K562 (cell line): Measurements from ENCODE around the gene RACK1. TPM values are rescaled to one million over a fixed set of nuclear protein-coding genes. Genes with fewer than 3 reads are reported as not detected.
A peak's percentile ranks its signal among the peaks of the same experiment; 100 is the strongest.

Source experiments
- HBP1 ChIP-seq: fragments of 450-650 bp; formaldehyde crosslinking; IDR thresholded peaks from 2 replicates; pipeline ENCODE4 v1.4.0; 2022; ENCODE audit warnings: missing genetic modification characterization
- HMBOX1 ChIP-seq: sonication (generic); IDR thresholded peaks from 2 replicates; pipeline ENCODE4 v1.6.1; 2016
- ID3 ChIP-seq, 2 experiments: fragments of 250-450 bp in 1 of 2; fragments of 450-650 bp in 1 of 2; sonication (Bioruptor Pico) in 1 of 2; IDR thresholded peaks; 2 replicates each; pipeline versions ENCODE4 v1.6.1 to v1.8.0; 2016 to 2021; ENCODE audit warnings: mild to moderate bottlenecking in 2 of 2, moderate library complexity in 2 of 2, missing compliant biosample characterization in 1 of 2, missing genetic modification characterization in 1 of 2
- NR2C1 ChIP-seq, 2 experiments: fragments of 450-650 bp; IDR thresholded peaks; 2 replicates each; pipeline ENCODE4 v1.6.1; 2017; ENCODE audit warnings: mild to moderate bottlenecking in 2 of 2, antibody characterized with exemption in 1 of 2, inconsistent platforms in 1 of 2, missing compliant biosample characterization in 1 of 2, missing genetic modification characterization in 1 of 2
- PHF21A ChIP-seq: fragments of 450-650 bp; IDR thresholded peaks from 2 replicates; pipeline ENCODE4 v1.6.1; 2017; ENCODE audit warnings: low read depth, borderline replicate concordance
- POLR2AphosphoS5 ChIP-seq: IDR thresholded peaks from 2 replicates; pipeline ENCODE4 v1.6.1; 2011; ENCODE audit warnings: mild to moderate bottlenecking, low read depth, low read length, moderate library complexity; ENCODE audit not compliant: control insufficient read depth, insufficient read depth
- REST ChIP-seq, 2 experiments: fragments of 450-650 bp; formaldehyde crosslinking in 1 of 2; IDR thresholded peaks; 2 replicates each; pipeline versions ENCODE4 v1.4.0 to v1.6.1; 2014 to 2020; ENCODE audit warnings: mild to moderate bottlenecking in 2 of 2, borderline replicate concordance in 1 of 2, low read depth in 1 of 2
- SIRT6 ChIP-seq: IDR thresholded peaks from one replicate; pipeline ENCODE4 v1.6.1; 2012; ENCODE audit warnings: low read depth, mild to moderate bottlenecking, control low read depth, inconsistent platforms, low read length, moderate library complexity
- TAF15 ChIP-seq: fragments of 200-400 bp; formaldehyde crosslinking; IDR thresholded peaks from 2 replicates; pipeline ENCODE4 v1.6.1; 2017; ENCODE audit warnings: mild to moderate bottlenecking, low read depth, low read length, moderate library complexity
- USF1 ChIP-seq: sonication (generic); formaldehyde crosslinking; IDR thresholded peaks from 2 replicates; pipeline ENCODE4 v1.9.0; 2022; ENCODE audit warnings: mild to moderate bottlenecking, missing genetic modification reagents
- ZC3H4 ChIP-seq: sonication (generic); formaldehyde crosslinking; IDR thresholded peaks from 2 replicates; pipeline ENCODE4 v1.9.0; 2021; ENCODE audit warnings: missing genetic modification reagents, borderline replicate concordance
- ZNF124 ChIP-seq: sonication (generic); formaldehyde crosslinking; IDR thresholded peaks from 2 replicates; pipeline ENCODE4 v1.8.1; 2022; ENCODE audit warnings: missing genetic modification reagents
- ZNF282 ChIP-seq: sonication (generic); formaldehyde crosslinking; IDR thresholded peaks from 2 replicates; pipeline ENCODE4 v1.8.1; 2023; ENCODE audit warnings: missing genetic modification reagents
- ZNF583 ChIP-seq: fragments of 250-450 bp; sonication (Bioruptor Pico); IDR thresholded peaks from 2 replicates; pipeline ENCODE4 v1.4.0; 2020
- polyA plus RNA-seq, 8 experiments: library from polyadenylated mRNA; depleted of rRNA in 4 of 8; stranded (reverse) in 5 of 8; unstranded in 3 of 8; fragments of >200 nt; fragmentation: Nextera tagmentation in 2 of 8; fragmentation: Illumina TruSeq in 1 of 8; extraction: Ambion mirVana in 2 of 8; extraction: Trizol in 1 of 8; gene quantifications; 2 replicates each; pipeline versions ENCODE4 v1.2.1 to v1.2.3, GENCODE V29; 2011 to 2014; ENCODE audit warnings: inconsistent platforms in 1 of 8, missing spikeins in 1 of 8
- total RNA-seq, 7 experiments: library from RNA; depleted of rRNA in 6 of 7; stranded (reverse); fragments of >200 nt in 6 of 7; fragmentation: Illumina TruSeq in 2 of 7; extraction: Trizol in 2 of 7; gene quantifications; 2 replicates each; pipeline versions ENCODE4 v1.2.1 to v1.2.3, GENCODE V29; 2011 to 2021; ENCODE audit warnings: low replicate concordance in 1 of 7

Gene RACK1
- total and polyA plus RNA-seq, 9 of the 15 experiments (the other 6 are each of a cell fraction or from before 2014, with no cell fraction given), result 2,303 to 5,311 (median 3,833) TPM

GRCh38 chr5:181235689-181236366 is 7.9 kb downstream of the RACK1 start (continued):
- TF ChIP-seq REST (IDR thresholded peaks at IDR 0.05; ENCODE audit: borderline replicate concordance), result no peak
- no peak for TF ChIP-seq REST (CRISPR knock-in tag; IDR thresholded peaks at IDR 0.05; ENCODE audit: low read depth)
- 0 out of 2 replicates have a peak, but pooled peaks have one; percentile 30 for TF ChIP-seq ZC3H4 (CRISPR knock-in tag)
- TF ChIP-seq ZNF282 (CRISPR knock-in tag), result no peak
- no peak for TF ChIP-seq NR2C1 (IDR thresholded peaks at IDR 0.05)
- no peak for TF ChIP-seq NR2C1 (tag; IDR thresholded peaks at IDR 0.05)
- no peak for TF ChIP-seq USF1 (CRISPR knock-in tag)
- TF ChIP-seq ZNF124, result no peak
- TF ChIP-seq ZNF583 (CRISPR knock-in tag), result no peak
- TF ChIP-seq HMBOX1, result peak; percentile 63; the same call in 1 of the 2 replicates
- peak; percentile 88 for TF ChIP-seq POLR2AphosphoS5
- no peak for TF ChIP-seq PHF21A
- no peak for TF ChIP-seq ID3 (CRISPR knock-in tag; IDR thresholded peaks at IDR 0.05)
- no peak for TF ChIP-seq ID3 (tag; IDR thresholded peaks at IDR 0.05)
- peak; percentile 87 for TF ChIP-seq SIRT6
- TF ChIP-seq TAF15, result no peak
- TF ChIP-seq HBP1 (CRISPR knock-in tag), result peak; percentile 43
